D721Med (cell line): ENCODE results near the gene TMTC3.

Source experiments
- DNase-seq: peaks from one replicate; pipeline ENCODE4 v3.0.0; 2011; ENCODE audit warnings: low spot score; ENCODE audit not compliant: insufficient read length
- FAIRE-seq: peaks from 2 replicates; lab custom pipeline; 2011; peaks lifted over from hg19 to GRCh38; lab: Jason Lieb, UNC
- TF ChIP-seq, protein P1 (sequence below): IDR thresholded peaks from 2 replicates; pipeline ENCODE4 v1.5.1; 2012; ENCODE audit warnings: mild to moderate bottlenecking, control low read depth; ENCODE audit not compliant: insufficient read depth; ENCODE audit errors: missing control alignments

TMTC3 gene

DNA sequence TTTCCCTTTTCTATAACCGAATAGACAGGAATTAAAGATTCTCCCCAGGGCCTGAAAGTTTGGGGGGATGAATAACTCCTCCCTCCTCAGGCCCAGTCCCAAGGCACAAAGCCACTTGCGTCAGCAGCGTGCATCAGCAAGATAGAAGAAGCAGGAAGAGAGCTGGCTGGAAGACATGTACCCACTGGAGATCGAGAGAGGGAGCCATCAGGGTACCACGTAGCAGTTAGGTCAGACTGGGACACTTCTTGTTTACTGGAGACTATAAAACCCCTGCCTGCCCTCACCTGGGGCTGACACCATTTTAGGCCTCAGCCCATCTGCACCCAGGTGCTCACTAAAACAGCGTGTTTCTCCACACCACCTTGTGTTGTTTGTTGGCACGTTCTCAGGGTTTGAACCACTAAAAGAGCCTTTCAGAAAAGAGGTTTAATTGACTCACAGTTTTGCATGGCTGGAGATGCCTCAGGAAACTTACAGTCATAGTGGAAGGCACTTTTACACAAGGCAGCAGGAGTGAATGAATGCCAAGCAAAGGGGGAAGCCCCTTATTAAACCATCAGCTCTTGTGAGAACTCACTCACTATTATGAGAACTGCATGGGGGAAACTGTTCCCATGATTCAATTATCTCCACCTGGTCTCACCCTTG, 93.2 kb downstream of the TMTC3 start:
- DNase-seq: no peak
- TF ChIP-seq, protein P1, sequence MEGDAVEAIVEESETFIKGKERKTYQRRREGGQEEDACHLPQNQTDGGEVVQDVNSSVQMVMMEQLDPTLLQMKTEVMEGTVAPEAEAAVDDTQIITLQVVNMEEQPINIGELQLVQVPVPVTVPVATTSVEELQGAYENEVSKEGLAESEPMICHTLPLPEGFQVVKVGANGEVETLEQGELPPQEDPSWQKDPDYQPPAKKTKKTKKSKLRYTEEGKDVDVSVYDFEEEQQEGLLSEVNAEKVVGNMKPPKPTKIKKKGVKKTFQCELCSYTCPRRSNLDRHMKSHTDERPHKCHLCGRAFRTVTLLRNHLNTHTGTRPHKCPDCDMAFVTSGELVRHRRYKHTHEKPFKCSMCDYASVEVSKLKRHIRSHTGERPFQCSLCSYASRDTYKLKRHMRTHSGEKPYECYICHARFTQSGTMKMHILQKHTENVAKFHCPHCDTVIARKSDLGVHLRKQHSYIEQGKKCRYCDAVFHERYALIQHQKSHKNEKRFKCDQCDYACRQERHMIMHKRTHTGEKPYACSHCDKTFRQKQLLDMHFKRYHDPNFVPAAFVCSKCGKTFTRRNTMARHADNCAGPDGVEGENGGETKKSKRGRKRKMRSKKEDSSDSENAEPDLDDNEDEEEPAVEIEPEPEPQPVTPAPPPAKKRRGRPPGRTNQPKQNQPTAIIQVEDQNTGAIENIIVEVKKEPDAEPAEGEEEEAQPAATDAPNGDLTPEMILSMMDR: no peak
- no peak for FAIRE-seq

GRCh38 chr12:88237954-88238353, 95.8 kb downstream of the TMTC3 start:
- DNase-seq: no peak
- no peak for FAIRE-seq
- TF ChIP-seq, protein P1: no peak

GRCh38 chr12:88238406-88238805, 96.3 kb downstream of the TMTC3 start:
- TF ChIP-seq, protein P1: no peak
- FAIRE-seq (no peak), DNase-seq (no peak)

DNA sequence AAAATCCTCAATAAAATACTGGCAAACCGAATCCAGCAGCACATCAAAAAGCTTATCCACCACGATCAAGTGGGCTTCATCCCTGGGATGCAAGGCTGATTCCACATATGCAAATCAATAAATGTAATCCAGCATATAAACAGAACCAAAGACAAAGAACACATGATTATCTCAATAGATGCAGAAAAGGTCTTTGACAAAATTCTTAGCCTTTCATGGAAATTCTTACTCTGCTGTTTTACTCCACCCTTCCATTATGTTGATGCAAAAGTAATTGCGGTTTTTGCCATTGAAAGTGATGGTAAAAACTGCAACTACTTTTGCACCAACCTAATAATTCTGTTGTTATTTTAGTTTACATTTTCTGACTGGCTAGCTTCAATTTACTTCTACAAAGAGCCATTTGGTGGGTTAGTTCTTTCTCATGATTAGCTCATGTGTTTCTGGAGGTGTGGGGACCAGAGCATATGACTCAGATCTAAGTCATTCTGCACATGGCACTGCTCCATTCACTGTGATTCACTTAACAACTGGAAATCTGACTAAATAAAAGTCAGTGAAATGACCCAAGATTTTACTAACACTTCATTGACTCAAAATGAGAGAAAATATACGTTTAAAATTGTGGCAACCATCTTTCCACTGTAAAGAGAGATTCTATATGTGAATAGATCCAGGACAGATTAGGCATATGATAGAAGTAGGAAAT, 99.9 kb downstream of the TMTC3 start:
- FAIRE-seq (no peak), DNase-seq (no peak)
- TF ChIP-seq, protein P1: no peak

DNA sequence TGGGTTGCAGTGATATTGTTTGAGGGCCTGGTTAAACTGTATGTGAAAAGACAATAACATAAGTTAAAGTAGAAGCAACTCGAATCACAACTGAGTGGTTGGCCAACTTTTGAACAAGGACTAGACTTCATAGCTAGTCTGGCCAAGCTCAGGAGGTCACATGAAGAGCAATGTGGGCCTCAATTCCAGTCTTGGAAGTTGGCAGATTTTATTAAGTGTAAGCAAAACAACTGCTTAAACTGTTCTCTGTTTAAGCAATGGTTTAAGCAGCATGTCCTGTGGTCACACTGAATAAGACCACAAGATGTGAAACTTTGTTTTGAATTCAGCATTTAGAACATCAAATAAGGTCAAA, 100.4 kb downstream of the TMTC3 start:
- DNase-seq (no peak), FAIRE-seq (no peak)
- TF ChIP-seq, protein P1: no peak

DNA sequence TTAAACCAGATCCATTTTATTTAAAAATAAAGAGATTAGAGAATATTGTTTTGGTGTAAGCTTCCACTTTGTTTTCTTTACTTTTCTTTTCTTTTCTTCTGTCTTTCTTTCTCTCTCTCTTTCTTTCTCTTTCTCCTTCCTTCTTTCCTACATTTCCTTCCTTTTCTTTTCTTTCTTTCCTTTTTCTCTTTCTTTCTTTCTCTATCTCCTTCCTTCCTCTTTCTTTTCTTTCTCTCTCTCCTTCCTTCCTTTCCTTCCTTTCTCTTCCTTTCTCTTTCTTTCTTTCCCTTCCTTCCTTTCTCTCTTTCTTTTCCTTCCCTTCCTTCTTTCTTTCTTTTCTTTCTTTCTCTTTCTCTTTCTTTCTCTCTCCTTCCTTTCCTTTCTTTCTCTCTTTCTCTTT, 100.8 kb downstream of the TMTC3 start:
- DNase-seq: no peak
- TF ChIP-seq, protein P1: no peak
- FAIRE-seq: no peak

- DNase-seq (no peak), FAIRE-seq (no peak)
- TF ChIP-seq, protein P1: no peak
These were observed 101.9 kb downstream of the TMTC3 start for GRCh38 chr12:88243982-88244381.
